Epithelial cell of proximal tubule (primary cell): Measurements from ENCODE around the gene SMG9. TPM values are rescaled to one million over a fixed set of nuclear protein-coding genes. Genes with fewer than 3 reads are reported as not detected.

ENCODE experiments used
- DNase-seq: peaks from one replicate; pipeline ENCODE4 v3.0.0-alpha.2; 2011; ENCODE audit warnings: low read depth
- H3K4me3 ChIP-seq: 2 replicates; pipeline ENCODE4 v1.5.1; 2011; ENCODE audit warnings: low read depth, mild to moderate bottlenecking, low read length
- total RNA-seq: library from RNA; depleted of rRNA; stranded (reverse); fragments of >200 nt; gene quantifications from 2 replicates; pipeline ENCODE4 v1.2.3, GENCODE V29; 2015
- TF ChIP-seq, protein P1 (sequence below): conservative IDR thresholded peaks from 2 replicates; pipeline ENCODE4 v1.5.1; 2012; ENCODE audit warnings: low read depth, mild to moderate bottlenecking, low read length

The SMG9 gene
- total RNA-seq, 1 donor from 2014 or later, result 29.9 TPM

DNA sequence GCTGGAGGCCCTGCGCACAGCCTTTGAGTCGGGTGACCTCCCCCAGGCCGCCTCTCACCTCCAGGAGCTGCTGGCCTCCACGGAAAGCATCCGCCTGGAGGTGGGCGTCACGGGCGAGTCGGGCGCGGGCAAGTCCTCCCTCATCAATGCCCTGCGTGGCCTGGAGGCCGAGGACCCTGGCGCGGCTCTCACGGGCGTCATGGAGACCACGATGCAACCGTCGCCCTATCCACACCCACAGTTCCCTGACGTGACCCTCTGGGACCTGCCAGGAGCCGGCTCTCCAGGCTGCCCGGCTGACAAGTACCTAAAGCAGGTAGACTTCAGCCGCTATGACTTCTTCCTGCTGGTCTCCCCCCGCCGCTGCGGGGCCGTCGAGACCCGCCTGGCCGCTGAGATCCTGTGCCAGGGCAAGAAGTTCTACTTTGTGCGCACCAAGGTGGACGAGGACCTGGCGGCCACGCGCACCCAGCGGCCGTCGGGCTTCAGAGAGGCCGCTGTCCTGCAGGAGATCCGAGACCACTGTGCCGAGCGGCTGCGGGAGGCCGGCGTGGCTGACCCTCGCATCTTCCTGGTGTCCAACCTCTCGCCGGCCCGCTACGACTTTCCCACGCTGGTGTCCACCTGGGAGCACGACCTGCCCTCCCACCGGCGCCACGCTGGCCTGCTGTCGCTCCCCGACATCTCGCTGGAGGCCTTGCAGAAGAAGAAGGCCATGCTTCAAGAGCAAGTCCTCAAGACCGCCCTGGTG lies 36.0 kb downstream of the SMG9 start:
- H3K4me3 ChIP-seq, result no peak overlapping the region
- no peak for DNase-seq

DNA sequence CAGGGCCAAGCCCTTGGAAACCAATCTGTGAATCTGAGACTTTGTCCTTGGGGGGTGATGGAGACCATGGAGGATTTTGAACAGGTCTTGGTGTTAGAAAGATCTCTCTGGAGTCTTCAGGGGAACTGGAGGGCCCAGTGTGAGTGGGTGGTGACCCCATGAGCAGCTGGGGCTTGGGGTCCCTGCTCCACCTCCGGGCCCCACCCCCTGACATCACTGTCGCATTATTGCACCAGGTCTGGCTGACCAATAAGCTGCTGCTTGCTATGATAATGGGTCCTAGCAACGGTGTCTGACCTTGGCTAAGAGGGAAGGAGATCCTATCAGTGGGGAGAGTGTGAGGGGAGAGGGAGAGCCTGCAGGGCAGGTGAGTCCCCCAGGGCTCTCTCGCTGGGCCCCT lies 39.0 kb downstream of the SMG9 start, which contains the start of gene IRGC:
Gene IRGC, plus strand, starts transcription at position 301 of the 400 bp plus-strand sequence. CDS start 2,483 bp downstream, outside the sequence.
- TF ChIP-seq, protein P1, sequence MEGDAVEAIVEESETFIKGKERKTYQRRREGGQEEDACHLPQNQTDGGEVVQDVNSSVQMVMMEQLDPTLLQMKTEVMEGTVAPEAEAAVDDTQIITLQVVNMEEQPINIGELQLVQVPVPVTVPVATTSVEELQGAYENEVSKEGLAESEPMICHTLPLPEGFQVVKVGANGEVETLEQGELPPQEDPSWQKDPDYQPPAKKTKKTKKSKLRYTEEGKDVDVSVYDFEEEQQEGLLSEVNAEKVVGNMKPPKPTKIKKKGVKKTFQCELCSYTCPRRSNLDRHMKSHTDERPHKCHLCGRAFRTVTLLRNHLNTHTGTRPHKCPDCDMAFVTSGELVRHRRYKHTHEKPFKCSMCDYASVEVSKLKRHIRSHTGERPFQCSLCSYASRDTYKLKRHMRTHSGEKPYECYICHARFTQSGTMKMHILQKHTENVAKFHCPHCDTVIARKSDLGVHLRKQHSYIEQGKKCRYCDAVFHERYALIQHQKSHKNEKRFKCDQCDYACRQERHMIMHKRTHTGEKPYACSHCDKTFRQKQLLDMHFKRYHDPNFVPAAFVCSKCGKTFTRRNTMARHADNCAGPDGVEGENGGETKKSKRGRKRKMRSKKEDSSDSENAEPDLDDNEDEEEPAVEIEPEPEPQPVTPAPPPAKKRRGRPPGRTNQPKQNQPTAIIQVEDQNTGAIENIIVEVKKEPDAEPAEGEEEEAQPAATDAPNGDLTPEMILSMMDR, result no peak
- no peak within 1 kb of the TSS for H3K4me3 ChIP-seq
- no peak for DNase-seq

More for the DNA sequence above, 36.0 kb downstream of the SMG9 start:
- TF ChIP-seq, protein P1, result no peak

DNA sequence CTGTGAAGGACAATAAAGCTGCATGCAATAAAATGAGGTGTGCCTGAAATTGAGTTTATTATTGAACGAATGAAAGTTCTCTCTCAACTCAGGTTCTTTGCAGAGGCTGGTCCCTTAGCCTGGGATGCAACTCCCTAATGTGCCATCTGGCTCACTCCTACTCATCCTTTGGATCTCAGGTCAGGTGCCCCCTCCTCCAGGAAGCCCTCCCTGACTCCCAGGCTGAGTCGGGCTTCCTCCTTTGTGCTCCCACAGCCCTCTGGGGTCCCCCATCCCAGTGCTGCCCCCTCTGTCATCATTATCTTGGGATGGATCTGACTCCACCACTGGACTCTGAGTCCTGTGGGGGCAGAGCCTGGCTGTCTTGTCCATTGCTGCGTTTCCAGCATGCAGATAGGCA lies 41.6 kb downstream of the SMG9 start:
- no peak for DNase-seq
- TF ChIP-seq, protein P1, result no peak
- H3K4me3 ChIP-seq, result no peak overlapping the region

DNA sequence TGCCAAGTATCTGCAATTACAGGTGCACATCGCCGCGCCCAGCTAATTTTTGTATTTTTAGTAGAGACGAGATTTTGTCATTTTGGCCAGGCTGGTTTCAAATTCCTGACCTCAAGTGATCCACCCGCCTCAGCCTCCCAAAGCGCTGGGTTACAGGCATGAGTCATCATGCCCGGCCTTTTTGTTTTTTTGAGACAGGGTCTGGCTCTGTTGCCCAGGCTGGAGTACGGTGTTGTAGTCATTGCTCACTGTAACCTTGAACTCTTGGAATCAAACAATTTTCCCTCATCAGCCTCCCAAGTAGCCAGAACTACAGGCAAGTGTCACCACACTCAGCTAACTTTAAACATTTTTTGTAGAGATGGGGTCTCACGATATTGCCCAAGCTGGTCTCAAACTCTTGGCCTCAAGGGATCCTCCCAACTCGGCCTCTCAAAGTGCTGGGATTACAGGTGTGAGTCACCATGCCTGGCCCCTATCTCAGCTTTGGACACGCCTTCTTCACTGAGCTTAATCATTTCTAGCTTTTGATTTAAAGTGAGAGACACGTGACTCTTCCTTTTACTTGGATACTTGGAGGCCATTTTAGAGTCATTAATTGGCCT lies 42.9 kb downstream of the SMG9 start:
- TF ChIP-seq, protein P1, result no peak
- no peak overlapping the region for H3K4me3 ChIP-seq
- DNase-seq, result no peak

DNA sequence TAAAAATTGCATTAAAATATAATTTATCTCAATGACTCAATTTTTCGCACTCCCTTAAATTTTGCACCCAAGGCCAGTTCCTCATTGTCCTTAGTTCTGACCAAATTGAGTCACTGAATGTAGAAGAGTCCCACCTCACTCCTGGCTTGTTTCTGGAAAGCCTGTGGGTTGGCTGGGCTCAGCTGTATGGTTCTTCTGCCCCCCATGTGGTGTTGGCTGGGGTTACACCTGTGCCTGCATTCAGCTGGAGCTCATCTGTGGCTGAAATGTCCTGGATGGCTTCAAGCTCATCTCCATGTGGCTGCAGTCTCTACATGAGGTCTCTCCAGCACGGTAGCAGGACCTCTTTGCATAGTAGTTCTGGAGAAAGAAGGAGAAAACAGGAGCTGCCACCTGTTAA lies 46.0 kb downstream of the SMG9 start:
- H3K4me3 ChIP-seq, result no peak overlapping the region
- TF ChIP-seq, protein P1, result no peak
- no peak for DNase-seq

DNA sequence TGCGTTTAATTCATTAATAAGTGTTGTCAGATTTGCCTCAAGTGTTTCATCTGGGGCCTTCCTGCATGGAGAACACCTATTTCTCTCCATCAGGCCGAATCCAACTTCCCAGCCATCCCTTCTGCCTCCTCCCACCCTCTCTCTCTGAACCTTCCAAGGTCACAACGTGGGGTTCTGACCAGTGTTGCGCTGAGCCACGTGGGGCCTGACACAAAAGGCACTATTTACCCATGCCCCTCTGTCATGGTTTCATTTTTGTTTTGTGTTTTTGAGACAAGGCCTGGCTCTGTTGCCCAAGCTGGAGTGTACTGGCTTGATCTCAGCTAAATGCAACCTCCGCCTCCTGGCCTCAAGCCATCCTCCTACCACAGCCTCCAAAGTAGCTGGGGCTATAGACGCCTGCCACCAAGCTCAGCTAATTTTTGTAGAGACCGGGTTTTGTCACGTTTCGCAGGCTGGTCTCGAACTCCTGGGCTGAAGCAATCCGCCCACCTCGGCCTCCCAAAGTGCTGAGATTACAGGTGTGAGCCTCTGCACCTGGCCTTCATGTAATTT lies 47.5 kb downstream of the SMG9 start:
- TF ChIP-seq, protein P1, result no peak
- H3K4me3 ChIP-seq, result no peak overlapping the region

More for the DNA sequence above, 47.5 kb downstream of the SMG9 start:
- no peak for DNase-seq
